A673 (cell line): ENCODE measurements around the gene NCK1. TPM values are rescaled to one million over a fixed set of nuclear protein-coding genes. Genes with fewer than 3 reads are reported as not detected.

Source experiments
- BruUV-seq: library from RNA; stranded (reverse); fragments of 400-500 nt; replicated peaks from 2 replicates; lab custom pipeline; 2021; lab: Mats Ljungman, UMichigan
- CTCF ChIA-PET: fragments of 300-600 bp; sonication (Branson Sonifier 250); formaldehyde crosslinking; loops from one replicate; lab custom pipeline; 2022; ENCODE audit warnings: antibody characterized with exemption; lab: Charles Lee
- POLR2A ChIA-PET: fragments of 300-600 bp; sonication (Branson Sonifier 250); formaldehyde crosslinking; loops from one replicate; lab custom pipeline; 2022; ENCODE audit warnings: antibody characterized with exemption; ENCODE audit not compliant: low non-redundant PET; lab: Charles Lee
- DNase-seq: peaks from one replicate; pipeline ENCODE4 v3.0.0-alpha.2; 2015; ENCODE audit warnings: low spot score
- H3K27ac ChIP-seq: fragments of 200-600 bp; sonication (generic); 2 replicates; pipeline ENCODE4 v1.5.1; 2016; ENCODE audit warnings: mixed run types, low read depth, mild to moderate bottlenecking, mixed read lengths, antibody characterized with exemption, low read length; ENCODE audit not compliant: poor library complexity, severe bottlenecking
- H3K27me3 ChIP-seq: fragments of 200-600 bp; sonication (generic); replicated peaks from 2 replicates; pipeline ENCODE4 v1.6.1; 2017; ENCODE audit warnings: mixed run types, low read depth, mild to moderate bottlenecking, mixed read lengths, antibody characterized with exemption, low read length; ENCODE audit not compliant: insufficient read depth, poor library complexity
- H3K36me3 ChIP-seq: fragments of 200-600 bp; sonication (generic); 2 replicates; pipeline ENCODE4 v1.6.1; 2016; ENCODE audit warnings: mixed run types, mild to moderate bottlenecking, mixed read lengths, antibody characterized with exemption, low read length; ENCODE audit not compliant: insufficient read depth, poor library complexity, severe bottlenecking
- H3K4me1 ChIP-seq: fragments of 200-600 bp; sonication (generic); 2 replicates; pipeline ENCODE4 v1.6.1; 2017; ENCODE audit warnings: mixed run types, mild to moderate bottlenecking, mixed read lengths, antibody characterized with exemption, low read length; ENCODE audit not compliant: insufficient read depth, poor library complexity, severe bottlenecking
- H3K4me3 ChIP-seq: fragments of 200-600 bp; sonication (generic); 2 replicates; pipeline ENCODE4 v1.5.1; 2016; ENCODE audit warnings: low read depth, mixed run types, mild to moderate bottlenecking, mixed read lengths, low read length; ENCODE audit not compliant: poor library complexity, severe bottlenecking
- H3K9me3 ChIP-seq: fragments of 200-600 bp; sonication (generic); 2 replicates; pipeline ENCODE4 v1.6.1; 2016; ENCODE audit warnings: mixed run types, low read depth, mild to moderate bottlenecking, mixed read lengths, antibody characterized with exemption, low read length; ENCODE audit not compliant: poor library complexity, severe bottlenecking
- CTCF ChIP-seq: fragments of 300-800, 200-600 bp; sonication (generic); conservative IDR thresholded peaks from 2 replicates; pipeline ENCODE4 v1.5.1; 2017; ENCODE audit warnings: low read depth, mild to moderate bottlenecking, antibody characterized with exemption, low read length, moderate library complexity, mixed read lengths
- EZH2 ChIP-seq: fragments of 200-600 bp; sonication (generic); IDR thresholded peaks from 2 replicates; pipeline ENCODE4 v1.6.1; 2017; ENCODE audit warnings: borderline replicate concordance, low read depth, mild to moderate bottlenecking, mixed read lengths, antibody characterized with exemption, low read length; ENCODE audit not compliant: poor library complexity, severe bottlenecking
- intact Hi-C: fragments of 100-400 bp; cut with micrococcal nuclease; formaldehyde crosslinking; loops from one replicate; pipeline ENCODE4 v1.10.0; 2022; ENCODE audit not compliant: unreplicated experiment
- total RNA-seq: library from RNA; stranded (reverse); gene quantifications from 2 replicates; pipeline ENCODE4 v1.2.3, GENCODE V29; 2021

The NCK1 gene
- total RNA-seq, 1 experiment from 2014 or later = 50.2 TPM

GRCh38 chr3:136949146-136949545 is 87.1 kb downstream of the NCK1 start:
- H3K4me3 ChIP-seq = no peak overlapping the region
- H3K27ac ChIP-seq = peak overlapping the region; percentile 8
- H3K36me3 ChIP-seq = peaks cover 7% of the 10 kb centered on the region
- intact Hi-C loops = no loop called here
- H3K27me3 ChIP-seq = no peaks in the 10 kb centered on the region
- BruUV-seq = no TSS peak
- TF ChIP-seq CTCF = no peak
- no peak for TF ChIP-seq EZH2
- H3K9me3 ChIP-seq = no peaks in the 10 kb centered on the region
- ChIA-PET CTCF (no interaction called here), POLR2A (no interaction called here)
- DNase-seq = no peak
- peaks cover 48% of the 10 kb centered on the region for H3K4me1 ChIP-seq

- Histone ChIP-seq H3K4me1 (peaks cover 48% of the 10 kb centered on the region), H3K27me3 (no peaks in the 10 kb centered on the region), H3K4me3 (no peak overlapping the region), H3K27ac (no peak overlapping the region), H3K9me3 (no peaks in the 10 kb centered on the region), H3K36me3 (peaks cover 7% of the 10 kb centered on the region)
- ChIA-PET POLR2A (no interaction called here), CTCF (no interaction called here)
- intact Hi-C loops = no loop called here
- BruUV-seq = no TSS peak
- no peak for DNase-seq
- no peak for TF ChIP-seq EZH2
- peak; percentile 52 for TF ChIP-seq CTCF
These were observed 87.7 kb downstream of the NCK1 start for GRCh38 chr3:136949708-136950107.

- Histone ChIP-seq H3K9me3 (no peaks in the 10 kb centered on the region), H3K27ac (no peak overlapping the region), H3K4me1 (peaks cover 48% of the 10 kb centered on the region), H3K27me3 (no peaks in the 10 kb centered on the region), H3K4me3 (no peak overlapping the region), H3K36me3 (peaks cover 7% of the 10 kb centered on the region)
- DNase-seq = no peak
- TF ChIP-seq CTCF (no peak), EZH2 (no peak)
- intact Hi-C loops = no loop called here
- POLR2A ChIA-PET = no interaction called here
- no TSS peak for BruUV-seq
- CTCF ChIA-PET = no interaction called here
These were observed 88.6 kb downstream of the NCK1 start for GRCh38 chr3:136950623-136951022.
